ENCODE data around the gene MRPS7.
"Not testable (repeated sequence)": the region's sequence is repeated elsewhere in the genome, so short reads cannot be mapped to it uniquely, and the experiment has no call there.

MRPS7 gene

DNA sequence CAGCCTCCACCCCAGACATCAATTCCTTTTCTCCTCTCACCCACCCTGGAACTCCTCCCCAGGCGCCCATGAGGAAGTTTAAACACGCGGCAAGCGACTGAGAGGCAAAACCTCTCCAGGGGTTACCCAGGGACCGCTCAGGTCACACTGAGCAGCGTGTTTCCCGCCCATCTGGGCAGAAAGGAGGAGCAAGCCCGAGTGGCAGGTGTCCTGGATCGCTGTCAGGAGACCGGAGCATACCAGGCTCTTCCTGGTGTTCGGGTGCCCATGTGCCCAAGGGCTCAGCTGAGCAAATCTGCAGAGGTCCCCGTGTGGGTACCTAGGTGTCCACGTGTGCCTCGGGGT, 27.1 kb downstream of the MRPS7 start:
- Histone ChIP-seq H3K4me3 (ENCODE audit: insufficient read length, low read depth) (peak overlapping the region; percentile 93), H3K9me3 (ENCODE audit: insufficient read depth, low read length) (no peaks in the 10 kb centered on the region), H3K27me3 (ENCODE audit: insufficient read depth, insufficient read length) (peaks cover 7% of the 10 kb centered on the region), H3K4me1 (ENCODE audit: insufficient read depth, insufficient read length) (no peaks in the 10 kb centered on the region), H3K36me3 (ENCODE audit: insufficient read depth, insufficient read length, low read length) (peaks cover 26% of the 10 kb centered on the region), H3K9ac (ENCODE audit: insufficient read length, low read depth) (peak overlapping the region; percentile 81)
- DNase-seq (ENCODE audit: low read depth, low spot score): no peak
- TF ChIP-seq ZNF274 (IDR thresholded peaks at IDR 0.05; ENCODE audit: low read depth, low read length): no peak
- TF ChIP-seq YY1 (IDR thresholded peaks at IDR 0.05; ENCODE audit: insufficient read depth, insufficient read length): no peak
- no peak for TF ChIP-seq SUZ12 (IDR thresholded peaks at IDR 0.05; ENCODE audit: extremely low read depth, insufficient read depth, insufficient read length)

DNA sequence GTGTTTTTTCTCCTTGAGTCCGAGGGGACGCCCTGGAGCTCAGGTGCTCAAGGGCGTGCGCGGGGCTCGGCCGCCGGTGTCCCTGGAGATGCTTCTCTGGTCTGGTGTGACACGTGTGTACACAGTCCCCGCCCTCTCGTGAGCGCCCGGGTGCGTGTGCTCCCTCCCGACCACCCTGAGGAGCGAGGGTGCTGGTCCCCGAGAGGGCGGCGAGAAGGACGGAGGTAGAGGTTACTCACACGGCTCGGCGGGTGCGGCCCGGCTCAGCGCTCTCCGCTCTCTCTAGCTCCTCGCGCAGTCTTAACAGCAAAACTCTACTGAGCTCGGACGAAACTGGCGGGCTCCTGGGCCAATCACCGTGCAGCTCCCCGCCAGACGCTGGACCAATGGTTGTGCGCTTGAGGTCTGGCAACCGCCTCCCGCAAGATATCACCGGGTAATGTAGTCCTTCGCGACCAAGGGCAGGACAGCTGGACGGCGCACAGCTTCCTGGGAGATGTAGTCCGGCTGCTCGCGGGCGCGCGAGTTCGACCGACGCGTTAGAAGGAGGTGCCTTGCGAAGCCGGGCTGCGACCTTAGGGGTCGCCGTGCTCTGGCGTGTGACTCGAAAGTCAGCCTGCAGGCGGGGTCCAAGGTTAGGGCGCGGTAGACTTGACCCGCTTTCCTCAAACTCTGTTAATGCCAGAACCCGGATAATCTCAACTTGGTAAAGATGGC, 27.6 kb downstream of the MRPS7 start, which contains the start of gene SLC25A19:
Gene SLC25A19, minus strand, starts transcription at position 319 of the 717 bp plus-strand sequence. CDS start 2,669 bp downstream, outside the sequence.
- DNase-seq (ENCODE audit: low read depth, low spot score): peak; percentile 97
- H3K4me1 ChIP-seq (ENCODE audit: insufficient read depth, insufficient read length): no peaks in the 10 kb centered on the region
- peaks cover 26% of the 10 kb centered on the region for H3K36me3 ChIP-seq (ENCODE audit: insufficient read depth, insufficient read length, low read length)

DNA sequence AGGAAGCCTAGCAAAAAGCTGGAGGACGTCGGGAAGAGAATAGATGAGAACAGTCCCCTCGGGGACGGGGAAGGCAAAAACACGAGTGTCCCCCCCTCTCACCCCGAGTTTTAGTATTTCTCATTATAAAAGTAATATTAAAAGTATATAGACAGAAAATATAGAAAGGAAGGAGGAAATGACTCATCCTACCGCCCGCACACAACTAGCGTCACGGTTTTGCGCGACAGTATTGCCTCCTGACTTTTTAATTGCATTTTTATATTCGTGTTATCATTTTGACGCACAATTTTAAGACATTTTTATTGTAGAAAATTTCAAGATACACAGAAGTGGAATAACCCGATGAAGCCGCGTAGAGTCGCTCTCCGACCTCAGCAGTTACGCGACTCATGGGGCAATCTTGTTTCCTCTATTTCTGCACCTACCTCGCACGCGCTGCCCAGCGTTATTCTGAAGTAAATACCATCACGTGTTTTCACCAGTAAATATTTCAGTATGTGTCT, 28.2 kb downstream of the MRPS7 start:
- Histone ChIP-seq H3K27me3 (ENCODE audit: insufficient read depth, insufficient read length) (peaks cover 7% of the 10 kb centered on the region), H3K36me3 (ENCODE audit: insufficient read depth, insufficient read length, low read length) (peaks cover 23% of the 10 kb centered on the region), H3K9me3 (ENCODE audit: insufficient read depth, low read length) (no peaks in the 10 kb centered on the region), H3K4me1 (ENCODE audit: insufficient read depth, insufficient read length) (no peaks in the 10 kb centered on the region), H3K9ac (ENCODE audit: insufficient read length, low read depth) (peak overlapping the region; percentile 74), H3K4me3 (ENCODE audit: insufficient read length, low read depth) (peak overlapping the region; percentile 93)
- TF ChIP-seq YY1 (IDR thresholded peaks at IDR 0.05; ENCODE audit: insufficient read depth, insufficient read length): no peak
- no peak for TF ChIP-seq SUZ12 (IDR thresholded peaks at IDR 0.05; ENCODE audit: extremely low read depth, insufficient read depth, insufficient read length)
- no peak for TF ChIP-seq ZNF274 (IDR thresholded peaks at IDR 0.05; ENCODE audit: low read depth, low read length)
- DNase-seq (ENCODE audit: low read depth, low spot score): no peak

More for the DNA sequence above, 27.6 kb downstream of the MRPS7 start, which contains the start of gene SLC25A19:
- peaks cover 7% of the 10 kb centered on the region for H3K27me3 ChIP-seq (ENCODE audit: insufficient read depth, insufficient read length)
- no peaks in the 10 kb centered on the region for H3K9me3 ChIP-seq (ENCODE audit: insufficient read depth, low read length)
- peak within 1 kb of the TSS; percentile 93 for H3K4me3 ChIP-seq (ENCODE audit: insufficient read length, low read depth)
- peak within 1 kb of the TSS; percentile 81 for H3K9ac ChIP-seq (ENCODE audit: insufficient read length, low read depth)
- no peak for TF ChIP-seq SUZ12 (IDR thresholded peaks at IDR 0.05; ENCODE audit: extremely low read depth, insufficient read depth, insufficient read length)
- TF ChIP-seq ZNF274 (IDR thresholded peaks at IDR 0.05; ENCODE audit: low read depth, low read length): no peak
- TF ChIP-seq YY1 (IDR thresholded peaks at IDR 0.05; ENCODE audit: insufficient read depth, insufficient read length): no peak

DNA sequence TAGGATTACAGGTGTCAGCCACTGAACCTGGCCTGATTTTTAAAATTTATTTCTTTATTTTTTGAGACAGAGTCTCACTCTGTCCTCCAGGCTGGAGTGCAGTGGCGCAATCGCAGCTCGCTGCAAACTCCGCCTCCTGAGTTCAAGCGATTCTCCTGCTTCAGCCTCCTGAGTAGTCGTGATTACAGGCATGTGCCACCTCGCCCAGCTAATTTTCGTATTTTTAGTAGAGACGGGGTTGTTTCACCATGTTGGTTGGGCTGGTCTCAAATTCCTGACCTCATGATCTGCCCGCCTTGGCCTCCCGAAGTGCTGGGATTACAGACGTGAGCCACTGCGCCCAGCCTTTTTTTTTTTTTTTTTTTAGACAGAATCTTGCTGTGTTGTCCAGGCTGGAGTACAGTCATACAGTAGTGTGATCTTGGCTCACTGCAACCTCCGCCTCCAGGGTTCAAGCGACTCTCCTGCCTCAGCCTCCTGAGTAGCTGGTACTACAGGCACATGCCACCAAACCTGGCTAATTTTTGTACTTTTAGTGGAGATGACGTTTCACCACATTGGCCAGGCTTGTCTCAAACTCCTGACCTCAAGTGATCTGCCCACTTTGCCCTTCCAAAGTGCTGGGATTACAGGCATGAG, 31.2 kb downstream of the MRPS7 start:
- H3K4me3 ChIP-seq (ENCODE audit: insufficient read length, low read depth); H3K9ac ChIP-seq (ENCODE audit: insufficient read length, low read depth); H3K9me3 ChIP-seq (ENCODE audit: insufficient read depth, low read length); H3K36me3 ChIP-seq (ENCODE audit: insufficient read depth, insufficient read length, low read length); H3K4me1 ChIP-seq (ENCODE audit: insufficient read depth, insufficient read length); H3K27me3 ChIP-seq (ENCODE audit: insufficient read depth, insufficient read length); DNase-seq (ENCODE audit: low read depth, low spot score): not testable (repeated sequence)

DNA sequence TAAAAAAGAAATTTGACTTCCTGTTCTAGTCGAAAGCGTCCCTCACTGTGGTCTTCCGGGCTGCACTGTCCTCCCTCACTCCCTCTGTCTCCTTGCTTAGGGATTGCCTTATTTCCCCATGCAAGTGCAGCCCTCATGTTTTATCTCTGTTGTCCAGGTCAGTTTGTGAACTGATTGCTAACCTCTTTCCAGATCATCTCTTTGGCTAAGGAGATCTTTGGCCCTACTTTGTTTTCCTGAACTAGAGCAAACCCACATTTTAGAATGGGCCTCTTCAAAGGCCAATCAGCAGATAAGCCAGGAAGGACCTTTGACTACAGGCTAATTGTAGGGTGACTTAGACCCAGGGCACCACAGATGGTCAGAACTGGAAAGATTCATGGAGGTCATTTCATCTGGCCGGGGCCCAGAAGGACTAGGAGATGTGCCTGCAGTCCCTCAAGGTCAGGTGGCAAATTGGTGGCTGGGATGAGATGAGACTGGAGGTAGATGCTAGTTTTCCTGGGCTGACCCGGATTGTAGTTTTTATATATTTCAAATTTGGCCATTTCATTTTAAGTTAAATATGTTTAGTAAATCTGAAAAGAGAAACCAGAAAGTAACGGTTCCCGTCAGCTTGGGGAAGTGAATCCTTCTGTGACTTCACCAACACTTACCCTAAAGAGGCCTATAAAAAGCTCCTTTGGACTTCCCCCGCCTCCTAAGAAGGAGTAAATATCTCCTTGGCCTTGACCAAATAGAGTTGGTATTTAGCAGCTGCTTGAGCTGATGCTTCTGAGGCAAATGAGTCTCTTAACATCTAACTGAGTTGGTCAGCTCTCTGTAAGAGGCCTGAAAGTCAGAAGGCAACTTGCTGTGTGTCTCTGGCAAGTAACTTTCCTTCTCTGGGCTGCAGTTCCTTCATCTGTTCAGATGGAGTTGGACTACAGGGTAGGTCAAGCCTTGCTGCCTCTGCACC, 33.8 kb downstream of the MRPS7 start:
- Histone ChIP-seq H3K9me3 (ENCODE audit: insufficient read depth, low read length) (no peaks in the 10 kb centered on the region), H3K4me3 (ENCODE audit: insufficient read length, low read depth) (no peak overlapping the region), H3K36me3 (ENCODE audit: insufficient read depth, insufficient read length, low read length) (no peaks in the 10 kb centered on the region), H3K9ac (ENCODE audit: insufficient read length, low read depth) (no peak overlapping the region), H3K27me3 (ENCODE audit: insufficient read depth, insufficient read length) (no peaks in the 10 kb centered on the region), H3K4me1 (ENCODE audit: insufficient read depth, insufficient read length) (no peaks in the 10 kb centered on the region)
- TF ChIP-seq YY1 (IDR thresholded peaks at IDR 0.05; ENCODE audit: insufficient read depth, insufficient read length) (no peak), ZNF274 (IDR thresholded peaks at IDR 0.05; ENCODE audit: low read depth, low read length) (no peak), SUZ12 (IDR thresholded peaks at IDR 0.05; ENCODE audit: extremely low read depth, insufficient read depth, insufficient read length) (no peak)
- DNase-seq (ENCODE audit: low read depth, low spot score): no peak

DNA sequence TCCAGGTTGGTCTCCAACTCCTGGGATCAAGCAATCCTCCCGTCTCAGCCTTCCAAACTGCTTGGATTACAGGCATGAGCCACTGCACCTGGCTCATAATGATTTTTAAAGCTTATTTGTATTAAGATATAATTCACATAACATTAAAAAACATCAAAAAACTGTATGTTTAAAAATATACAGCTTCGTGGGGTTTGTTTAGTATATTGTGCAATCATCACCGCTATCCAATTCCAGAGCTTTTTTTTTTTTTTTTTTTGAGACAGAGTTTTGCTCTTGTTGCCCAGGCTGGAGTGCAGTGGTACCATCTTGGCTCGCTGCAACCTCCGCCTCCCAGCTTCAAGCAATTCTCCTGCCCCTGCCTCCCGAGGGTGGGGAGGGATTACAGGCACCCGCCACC, 38.6 kb downstream of the MRPS7 start:
- no peak overlapping the region for H3K9ac ChIP-seq (ENCODE audit: insufficient read length, low read depth)
- no peak for DNase-seq (ENCODE audit: low read depth, low spot score)
- no peaks in the 10 kb centered on the region for H3K4me1 ChIP-seq (ENCODE audit: insufficient read depth, insufficient read length)
- no peaks in the 10 kb centered on the region for H3K36me3 ChIP-seq (ENCODE audit: insufficient read depth, insufficient read length, low read length)
- H3K9me3 ChIP-seq (ENCODE audit: insufficient read depth, low read length): no peaks in the 10 kb centered on the region
- no peak for TF ChIP-seq SUZ12 (IDR thresholded peaks at IDR 0.05; ENCODE audit: extremely low read depth, insufficient read depth, insufficient read length)
- no peak for TF ChIP-seq YY1 (IDR thresholded peaks at IDR 0.05; ENCODE audit: insufficient read depth, insufficient read length)
- no peak for TF ChIP-seq ZNF274 (IDR thresholded peaks at IDR 0.05; ENCODE audit: low read depth, low read length)
- no peaks in the 10 kb centered on the region for H3K27me3 ChIP-seq (ENCODE audit: insufficient read depth, insufficient read length)
- H3K4me3 ChIP-seq (ENCODE audit: insufficient read length, low read depth): no peak overlapping the region

Measured in NT2/D1 (cell line).